Measurements from ENCODE around the gene ADH1A. TPM values are rescaled to one million over a fixed set of nuclear protein-coding genes. Genes with fewer than 3 reads are reported as not detected.
A peak's percentile ranks its signal among the peaks of the same experiment; 100 is the strongest.

ADH1A gene
- total and polyA plus RNA-seq, 11 donors, result 0.25 to 1.9 TPM; not detected in 9

GRCh38 chr4:99315839-99316238 lies 25.1 kb upstream of the ADH1A start:
- H3K4me3 ChIP-seq, result no peak overlapping the region
- DNase-seq (no peak), ATAC-seq (no peak)
- TF ChIP-seq POLR2A (IDR thresholded peaks at IDR 0.05), result no peak
- TF ChIP-seq, protein P1, sequence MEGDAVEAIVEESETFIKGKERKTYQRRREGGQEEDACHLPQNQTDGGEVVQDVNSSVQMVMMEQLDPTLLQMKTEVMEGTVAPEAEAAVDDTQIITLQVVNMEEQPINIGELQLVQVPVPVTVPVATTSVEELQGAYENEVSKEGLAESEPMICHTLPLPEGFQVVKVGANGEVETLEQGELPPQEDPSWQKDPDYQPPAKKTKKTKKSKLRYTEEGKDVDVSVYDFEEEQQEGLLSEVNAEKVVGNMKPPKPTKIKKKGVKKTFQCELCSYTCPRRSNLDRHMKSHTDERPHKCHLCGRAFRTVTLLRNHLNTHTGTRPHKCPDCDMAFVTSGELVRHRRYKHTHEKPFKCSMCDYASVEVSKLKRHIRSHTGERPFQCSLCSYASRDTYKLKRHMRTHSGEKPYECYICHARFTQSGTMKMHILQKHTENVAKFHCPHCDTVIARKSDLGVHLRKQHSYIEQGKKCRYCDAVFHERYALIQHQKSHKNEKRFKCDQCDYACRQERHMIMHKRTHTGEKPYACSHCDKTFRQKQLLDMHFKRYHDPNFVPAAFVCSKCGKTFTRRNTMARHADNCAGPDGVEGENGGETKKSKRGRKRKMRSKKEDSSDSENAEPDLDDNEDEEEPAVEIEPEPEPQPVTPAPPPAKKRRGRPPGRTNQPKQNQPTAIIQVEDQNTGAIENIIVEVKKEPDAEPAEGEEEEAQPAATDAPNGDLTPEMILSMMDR (IDR thresholded peaks at IDR 0.05), result no peak
- H3K27ac ChIP-seq, result no peak overlapping the region
- H3K36me3 ChIP-seq, result peaks cover 0 to 31% (median 0%) of the 10 kb centered on the region in 9 donors
- no peaks in the 10 kb centered on the region for H3K27me3 ChIP-seq
- intact Hi-C loops (cut with DNase I), result loop anchor here in 1 of 10 donors (10.0 kb wide), 1 partner anchor 89 kb away; no protein-coding TSS in a partner anchor
- WGBS, 4 donors, result 75 to 78% (median 76%) methylated on average over 6 of the region's 6 CpGs
- no peaks in the 10 kb centered on the region for H3K4me1 ChIP-seq
- no peaks in the 10 kb centered on the region for H3K9me3 ChIP-seq

- 71 to 90% (median 82%) methylated on average over 1 of the region's 1 CpG for WGBS, 4 donors
- Histone ChIP-seq H3K36me3 (peaks cover 0 to 43% (median 0%) of the 10 kb centered on the region in 9 donors), H3K4me3 (no peak overlapping the region), H3K27me3 (no peaks in the 10 kb centered on the region), H3K4me1 (no peaks in the 10 kb centered on the region), H3K27ac (no peak overlapping the region), H3K9me3 (no peaks in the 10 kb centered on the region)
- ATAC-seq (no peak), DNase-seq (no peak)
- intact Hi-C loops (cut with DNase I), result loop anchor here in 1 of 10 donors (10.0 kb wide), 1 partner anchor 91 kb away; no protein-coding TSS in a partner anchor
- TF ChIP-seq, protein P1 (IDR thresholded peaks at IDR 0.05), result no peak
- no peak for TF ChIP-seq POLR2A (IDR thresholded peaks at IDR 0.05)
These were observed 23.4 kb upstream of the ADH1A start for GRCh38 chr4:99314211-99314610.

- Histone ChIP-seq H3K27ac (no peak overlapping the region), H3K4me1 (no peaks in the 10 kb centered on the region), H3K27me3 (no peaks in the 10 kb centered on the region), H3K36me3 (peaks cover 0 to 49% (median 0%) of the 10 kb centered on the region in 9 donors), H3K9me3 (no peaks in the 10 kb centered on the region), H3K4me3 (no peak overlapping the region)
- ATAC-seq, result no peak
- intact Hi-C loops (cut with DNase I), result loop anchor here in 1 of 10 donors (10.0 kb wide), 1 partner anchor 94 kb away; no protein-coding TSS in a partner anchor
- WGBS, 4 donors, result 48 to 69% (median 65%) methylated on average over 2 of the region's 2 CpGs
- DNase-seq, result no peak
- TF ChIP-seq, protein P1 (IDR thresholded peaks at IDR 0.05), result peak in 1 of 12 donors; percentile 3
- TF ChIP-seq POLR2A (IDR thresholded peaks at IDR 0.05), result no peak
These were observed 19.6 kb upstream of the ADH1A start for GRCh38 chr4:99310389-99310788.

GRCh38 chr4:99305638-99306400 lies 15.0 kb upstream of the ADH1A start:
- Histone ChIP-seq H3K4me3 (no peak overlapping the region), H3K36me3 (peaks cover 0 to 19% (median 0%) of the 10 kb centered on the region in 9 donors), H3K27me3 (no peaks in the 10 kb centered on the region), H3K27ac (no peak overlapping the region), H3K4me1 (peaks cover 0 to 10% (median 0%) of the 10 kb centered on the region in 12 donors), H3K9me3 (peaks cover 0 to 14% (median 0%) of the 10 kb centered on the region in 12 donors)
- 89 to 94% (median 91%) methylated on average over 11 of the region's 11 CpGs for WGBS, 4 donors
- TF ChIP-seq, protein P1 (IDR thresholded peaks at IDR 0.05), result no peak
- TF ChIP-seq POLR2A (IDR thresholded peaks at IDR 0.05), result no peak
- DNase-seq (no peak), ATAC-seq (no peak)
- intact Hi-C loops (cut with DNase I), result loop anchor here in 1 of 10 donors (10.0 kb wide), 1 partner anchor 101 kb away; no protein-coding TSS in a partner anchor
